ENCODE measurements around the gene POMP.

- TF ChIP-seq, protein P1, sequence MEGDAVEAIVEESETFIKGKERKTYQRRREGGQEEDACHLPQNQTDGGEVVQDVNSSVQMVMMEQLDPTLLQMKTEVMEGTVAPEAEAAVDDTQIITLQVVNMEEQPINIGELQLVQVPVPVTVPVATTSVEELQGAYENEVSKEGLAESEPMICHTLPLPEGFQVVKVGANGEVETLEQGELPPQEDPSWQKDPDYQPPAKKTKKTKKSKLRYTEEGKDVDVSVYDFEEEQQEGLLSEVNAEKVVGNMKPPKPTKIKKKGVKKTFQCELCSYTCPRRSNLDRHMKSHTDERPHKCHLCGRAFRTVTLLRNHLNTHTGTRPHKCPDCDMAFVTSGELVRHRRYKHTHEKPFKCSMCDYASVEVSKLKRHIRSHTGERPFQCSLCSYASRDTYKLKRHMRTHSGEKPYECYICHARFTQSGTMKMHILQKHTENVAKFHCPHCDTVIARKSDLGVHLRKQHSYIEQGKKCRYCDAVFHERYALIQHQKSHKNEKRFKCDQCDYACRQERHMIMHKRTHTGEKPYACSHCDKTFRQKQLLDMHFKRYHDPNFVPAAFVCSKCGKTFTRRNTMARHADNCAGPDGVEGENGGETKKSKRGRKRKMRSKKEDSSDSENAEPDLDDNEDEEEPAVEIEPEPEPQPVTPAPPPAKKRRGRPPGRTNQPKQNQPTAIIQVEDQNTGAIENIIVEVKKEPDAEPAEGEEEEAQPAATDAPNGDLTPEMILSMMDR (IDR thresholded peaks at IDR 0.05): no peak
- TF ChIP-seq EZH2 (IDR thresholded peaks at IDR 0.05): no peak
- no peak for TF ChIP-seq EZH2phosphoT487 (IDR thresholded peaks at IDR 0.05)
These were observed 34.1 kb upstream of the POMP start for GRCh38 chr13:28624707-28625432.
